Measurements from ENCODE around the gene FGF16.
"Not testable (repeated sequence)": the region's sequence is repeated elsewhere in the genome, so short reads cannot be mapped to it uniquely, and the experiment has no call there.

Gene FGF16

GRCh38 chrX:77446908-77447652, at the start of gene FGF16:
TSS of gene FGF16 (plus strand) at chrX:77447389. CDS start at chrX:77447675, 286 bp downstream.
- DNase-seq, result no peak

- no peak for DNase-seq
These were observed 48.7 kb upstream of the FGF16 start for GRCh38 chrX:77398330-77398954.

- DNase-seq, result no peak
These were observed 42.8 kb upstream of the FGF16 start for GRCh38 chrX:77404419-77404818.

- DNase-seq, result not testable (repeated sequence)
These were observed 39.4 kb upstream of the FGF16 start for GRCh38 chrX:77407821-77408220.

GRCh38 chrX:77412631-77413030, 34.6 kb upstream of the FGF16 start:
- DNase-seq, result no peak

- DNase-seq, result no peak
These were observed 32.0 kb upstream of the FGF16 start for GRCh38 chrX:77415161-77415560.

GRCh38 chrX:77415882-77416281, 31.3 kb upstream of the FGF16 start:
- DNase-seq, result no peak

- DNase-seq, result no peak
These were observed 24.1 kb upstream of the FGF16 start for GRCh38 chrX:77422891-77423648.

- DNase-seq, result no peak
These were observed 20.4 kb upstream of the FGF16 start for GRCh38 chrX:77426811-77427210.

GRCh38 chrX:77427611-77428010, 19.6 kb upstream of the FGF16 start:
- no peak for DNase-seq

- DNase-seq, result no peak
These were observed 18.6 kb upstream of the FGF16 start for GRCh38 chrX:77428551-77428950.

- no peak for DNase-seq
These were observed 16.0 kb upstream of the FGF16 start for GRCh38 chrX:77431227-77431626.

GRCh38 chrX:77433001-77433400, 14.2 kb upstream of the FGF16 start:
- DNase-seq, result no peak

- DNase-seq, result no peak
These were observed 12.2 kb upstream of the FGF16 start for GRCh38 chrX:77434962-77435361.

GRCh38 chrX:77436271-77436670, 10.9 kb upstream of the FGF16 start:
- DNase-seq, result no peak

- no peak for DNase-seq
These were observed 10.5 kb upstream of the FGF16 start for GRCh38 chrX:77436682-77437081.

GRCh38 chrX:77440330-77440729, 6.9 kb upstream of the FGF16 start:
- no peak for DNase-seq

GRCh38 chrX:77441033-77441432, 6.2 kb upstream of the FGF16 start:
- no peak for DNase-seq

GRCh38 chrX:77441479-77441878, 5.7 kb upstream of the FGF16 start:
- no peak for DNase-seq

GRCh38 chrX:77442728-77443127, 4.5 kb upstream of the FGF16 start:
- no peak for DNase-seq

GRCh38 chrX:77444075-77444474, 3.1 kb upstream of the FGF16 start:
- DNase-seq, result no peak

GRCh38 chrX:77444545-77444944, 2.6 kb upstream of the FGF16 start:
- DNase-seq, result no peak

- no peak for DNase-seq
These were observed 1.1 kb upstream of the FGF16 start for GRCh38 chrX:77446029-77446585.
